CD4-positive, alpha-beta T cell treated with Interleukin-17A for 1 hour (primary cell): ENCODE data around the gene MEDAG.

Experiments
- DNase-seq: peaks from one replicate; pipeline ENCODE4 v3.0.0-alpha.2; 2020

The MEDAG gene

DNA sequence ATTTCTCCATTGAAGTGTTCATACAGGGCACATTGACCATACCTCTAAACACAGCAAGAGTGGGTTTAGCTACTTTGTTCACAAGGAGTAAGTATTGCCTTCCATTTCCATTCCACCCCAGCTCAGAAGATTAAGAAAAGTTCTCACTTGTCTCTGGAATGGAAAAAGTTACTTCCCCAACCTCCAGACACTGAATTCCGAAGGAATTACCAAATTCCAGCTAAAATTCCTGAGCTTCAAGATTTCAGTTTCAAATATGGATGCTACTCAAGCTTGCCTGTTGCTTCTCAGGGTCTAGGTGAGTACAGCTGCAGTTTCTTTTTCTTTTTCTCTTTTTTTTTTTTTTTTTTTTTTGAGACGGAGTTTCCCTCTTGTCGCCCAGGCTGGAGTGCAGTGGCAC lies 60.0 kb downstream of the MEDAG start:
- no peak for DNase-seq

GRCh38 chr13:30968846-30969245 lies 62.8 kb downstream of the MEDAG start:
- no peak for DNase-seq

- no peak for DNase-seq
Observed at GRCh38 chr13:30971575-30971974, 65.5 kb downstream of the MEDAG start.

- DNase-seq = no peak
Observed at GRCh38 chr13:30972888-30973377, 66.9 kb downstream of the MEDAG start.

GRCh38 chr13:30974350-30974749 lies 68.3 kb downstream of the MEDAG start:
- DNase-seq = no peak
